Naive thymus-derived CD8-positive, alpha-beta T cell (primary cell): ENCODE results near the gene REEP2. TPM values are rescaled to one million over a fixed set of nuclear protein-coding genes. Genes with fewer than 3 reads are reported as not detected.
A peak's percentile ranks its signal among the peaks of the same experiment; 100 is the strongest.
"Not testable (repeated sequence)": the region's sequence is repeated elsewhere in the genome, so short reads cannot be mapped to it uniquely, and the experiment has no call there.

Experiments
- ATAC-seq, 2 donors: fragments of 150-1000 bp; cut with Tn5 transposase in 1 of 2; sonication (Bioruptor Pico), chemical (Tn5 transposase) in 1 of 2; 1 replicate in 1 of 2; 2 replicates in 1 of 2; pipeline ENCODE4 v1.10.0; 2021; ENCODE audit warnings: mild to moderate bottlenecking in 2 of 2, moderate library complexity in 2 of 2
- POLR2A ChIA-PET: fragments of 350-600 bp; sonication (Branson Sonifier 250); formaldehyde crosslinking; loops from one replicate; lab custom pipeline; 2021; ENCODE audit warnings: antibody characterized with exemption; lab: Charles Lee
- DNase-seq, 10 donors: peaks; one replicate each; pipeline versions ENCODE4 v3.0.0 to v3.0.0-alpha.2; 2020 to 2022
- H3K27ac Mint-ChIP-seq, 10 donors: one replicate each; pipeline ENCODE4 v1.8.0; 2020 to 2022; ENCODE audit warnings: mild to moderate bottlenecking in 10 of 10, mixed read lengths in 10 of 10, moderate library complexity in 4 of 10, inconsistent platforms in 1 of 10
- H3K27me3 Mint-ChIP-seq, 5 donors: one replicate each; pipeline ENCODE4 v1.8.0; 2021 to 2022; ENCODE audit warnings: mixed read lengths in 5 of 5
- H3K36me3 Mint-ChIP-seq, 3 donors: one replicate each; pipeline ENCODE4 v1.8.0; 2020 to 2022; ENCODE audit warnings: mixed read lengths in 3 of 3, mild to moderate bottlenecking in 2 of 3, inconsistent platforms in 1 of 3
- H3K4me1 Mint-ChIP-seq, 4 donors: one replicate each; pipeline ENCODE4 v1.8.0; 2021 to 2022; ENCODE audit warnings: mixed read lengths in 4 of 4
- H3K4me3 Mint-ChIP-seq, 10 donors: one replicate each; pipeline ENCODE4 v1.8.0; 2020 to 2022; ENCODE audit warnings: mild to moderate bottlenecking in 10 of 10, mixed read lengths in 10 of 10, moderate library complexity in 6 of 10, inconsistent platforms in 1 of 10
- H3K9me3 Mint-ChIP-seq, 9 donors: one replicate each; pipeline ENCODE4 v1.8.0; 2020 to 2022; ENCODE audit warnings: mixed read lengths in 9 of 9, mild to moderate bottlenecking in 3 of 9, inconsistent platforms in 1 of 9, moderate library complexity in 1 of 9
- polyA plus RNA-seq, 3 donors: library from polyadenylated mRNA; unstranded; fragments of 300-500 nt; fragmentation: Illumina TruSeq; gene quantifications; one replicate each; pipeline ENCODE4 v1.2.3, GENCODE V29; 2021
- total RNA-seq, 8 experiments: library from RNA in 2 of 8; stranded (reverse) in 2 of 8; gene quantifications; one replicate each; pipeline ENCODE4 v1.2.3 and lab custom pipeline; 2021 to 2026

REEP2 gene
- total and polyA plus RNA-seq, 5 experiments from 2014 or later: 0.28 to 0.75 (median 0.41) TPM; not detected in 1

- POLR2A ChIA-PET: no interaction called here
- H3K4me3 Mint-ChIP-seq: no peak overlapping the region
Measured at GRCh38 chr5:138469540-138470321, 30.9 kb downstream of the REEP2 start.

GRCh38 chr5:138470322-138471051 lies 31.6 kb downstream of the REEP2 start:
- POLR2A ChIA-PET: interaction anchor here (1.2 kb wide), 1 partner anchor 73 kb away, joined by 3 read pairs; the partner anchor contains the start of gene ETF1
- peaks cover 19 to 24% (median 24%) of the 10 kb centered on the region in 4 donors for H3K4me1 Mint-ChIP-seq
- H3K27ac Mint-ChIP-seq: peak overlapping the region in 6 of 10 donors; percentile 1 to 81 (median 18)
- no peak overlapping the region for H3K4me3 Mint-ChIP-seq
- peaks cover 0 to 21% (median 6%) of the 10 kb centered on the region in 3 donors for H3K36me3 Mint-ChIP-seq
- ATAC-seq (no peak), DNase-seq (peak in 2 of 10 donors; percentile 30 to 44)
- peaks cover 0 to 4% (median 0%) of the 10 kb centered on the region in 5 donors for H3K27me3 Mint-ChIP-seq
- H3K9me3 Mint-ChIP-seq: no peaks in the 10 kb centered on the region

More at GRCh38 chr5:138469540-138470321, 30.9 kb downstream of the REEP2 start:
- H3K27me3 Mint-ChIP-seq: no peaks in the 10 kb centered on the region
- DNase-seq (peak in 3 of 10 donors; percentile 22 to 57 (median 34)), ATAC-seq (no peak)
- peaks cover 19 to 24% (median 24%) of the 10 kb centered on the region in 4 donors for H3K4me1 Mint-ChIP-seq
- peak overlapping the region in 4 of 10 donors; percentile 1 to 80 (median 20) for H3K27ac Mint-ChIP-seq
- H3K36me3 Mint-ChIP-seq: peaks cover 0 to 21% (median 6%) of the 10 kb centered on the region in 3 donors
- H3K9me3 Mint-ChIP-seq: no peaks in the 10 kb centered on the region

DNA sequence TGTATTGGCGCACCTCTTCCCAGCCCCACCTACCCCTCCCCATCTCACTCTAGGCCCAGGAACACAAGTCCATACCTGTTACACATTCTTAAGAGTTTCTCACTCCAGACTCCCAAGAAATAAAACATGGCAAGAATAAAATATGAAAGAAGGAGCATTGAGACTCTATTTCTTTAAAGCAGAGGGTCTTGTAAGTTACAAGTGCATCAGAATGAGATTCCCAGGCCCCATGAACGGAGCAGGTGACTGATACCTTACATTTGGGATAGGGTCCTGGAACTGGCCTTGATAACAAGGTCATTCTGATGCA lies 32.1 kb downstream of the REEP2 start:
- no peak for ATAC-seq
- H3K4me3 Mint-ChIP-seq: no peak overlapping the region
- no peak for DNase-seq
- peaks cover 0 to 4% (median 4%) of the 10 kb centered on the region in 5 donors for H3K27me3 Mint-ChIP-seq
- peak overlapping the region in 4 of 10 donors; percentile 3 to 81 (median 18) for H3K27ac Mint-ChIP-seq
- POLR2A ChIA-PET: interaction anchor here (1.2 kb wide), 1 partner anchor 72 kb away, joined by 3 read pairs; the partner anchor contains the start of gene ETF1
- H3K4me1 Mint-ChIP-seq: peaks cover 19 to 24% (median 24%) of the 10 kb centered on the region in 4 donors
- peaks cover 0 to 21% (median 6%) of the 10 kb centered on the region in 3 donors for H3K36me3 Mint-ChIP-seq
- H3K9me3 Mint-ChIP-seq: no peaks in the 10 kb centered on the region

- ATAC-seq (no peak), DNase-seq (no peak)
- no peak overlapping the region for H3K27ac Mint-ChIP-seq
- peaks cover 0 to 14% (median 6%) of the 10 kb centered on the region in 3 donors for H3K36me3 Mint-ChIP-seq
- H3K4me3 Mint-ChIP-seq: no peak overlapping the region
- peaks cover 0 to 17% (median 5%) of the 10 kb centered on the region in 5 donors for H3K27me3 Mint-ChIP-seq
- POLR2A ChIA-PET: no interaction called here
- no peaks in the 10 kb centered on the region for H3K9me3 Mint-ChIP-seq
- H3K4me1 Mint-ChIP-seq: peaks cover 11 to 15% (median 13%) of the 10 kb centered on the region in 4 donors
Measured at GRCh38 chr5:138472353-138472752, 33.5 kb downstream of the REEP2 start.

DNA sequence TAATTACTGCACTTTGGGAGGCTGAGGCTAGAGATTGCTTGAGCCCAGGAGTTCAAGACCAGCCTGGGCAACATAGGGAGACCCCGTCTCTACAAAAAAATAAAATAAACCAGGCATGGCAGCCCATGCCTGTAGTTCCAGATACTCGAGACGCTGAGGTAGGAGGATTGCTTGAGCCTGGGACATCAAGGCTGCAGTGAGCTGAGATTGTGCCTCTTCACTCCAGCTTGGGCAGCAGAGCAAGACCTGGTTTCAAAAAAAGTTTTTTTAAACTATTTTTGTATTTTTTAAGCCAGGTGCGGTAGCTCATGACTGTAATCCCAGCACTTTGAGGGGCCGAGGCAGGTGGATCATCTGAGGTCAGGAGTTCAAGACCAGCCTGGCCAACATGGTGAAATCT lies 34.3 kb downstream of the REEP2 start:
- not testable (repeated sequence) for H3K4me3 Mint-ChIP-seq, H3K9me3 Mint-ChIP-seq, H3K4me1 Mint-ChIP-seq, ATAC-seq, H3K27ac Mint-ChIP-seq, H3K36me3 Mint-ChIP-seq
- peaks cover 0 to 17% (median 5%) of the 10 kb centered on the region in 5 donors for H3K27me3 Mint-ChIP-seq
- POLR2A ChIA-PET: interaction anchor here (1.3 kb wide), 1 partner anchor 8 kb away, joined by 3 read pairs; the partner anchor contains the start of gene EGR1
- peak in 1 of 10 donors; percentile 28 for DNase-seq

- no peaks in the 10 kb centered on the region for H3K36me3 Mint-ChIP-seq
- no peak overlapping the region for H3K4me3 Mint-ChIP-seq
- no peak overlapping the region for H3K27ac Mint-ChIP-seq
- no peak for DNase-seq
- ATAC-seq: no peak
- no peaks in the 10 kb centered on the region for H3K9me3 Mint-ChIP-seq
- no peaks in the 10 kb centered on the region for H3K4me1 Mint-ChIP-seq
- peaks cover 0 to 17% (median 8%) of the 10 kb centered on the region in 5 donors for H3K27me3 Mint-ChIP-seq
- POLR2A ChIA-PET: no interaction called here
Measured at GRCh38 chr5:138476918-138477317, 38.1 kb downstream of the REEP2 start.

DNA sequence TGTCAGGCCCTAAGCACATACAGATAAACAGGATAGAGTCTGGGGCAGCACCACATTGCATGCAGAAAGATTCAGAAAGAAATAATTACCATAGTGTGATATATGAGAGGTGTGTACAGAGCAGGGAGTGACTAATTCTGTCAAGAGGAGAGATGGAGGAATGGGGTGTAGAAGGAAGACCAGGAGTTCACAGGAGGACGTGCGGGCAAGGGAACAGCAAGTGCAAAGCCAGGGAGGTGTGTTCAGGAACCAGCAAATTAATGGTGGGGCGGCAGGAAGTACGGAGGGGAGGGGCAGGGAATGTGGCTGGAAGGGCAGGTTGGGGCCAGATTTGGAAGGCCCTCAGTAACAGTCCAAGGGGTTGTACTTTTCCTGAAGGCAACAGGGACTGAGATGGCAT lies 43.8 kb downstream of the REEP2 start:
- POLR2A ChIA-PET: interaction anchor here (0.5 kb wide), 1 partner anchor 10 kb away, joined by 3 read pairs; no protein-coding TSS in a partner anchor
- H3K4me3 Mint-ChIP-seq: no peak overlapping the region
- H3K9me3 Mint-ChIP-seq: no peaks in the 10 kb centered on the region
- no peak for ATAC-seq
- peaks cover 0 to 5% (median 3%) of the 10 kb centered on the region in 5 donors for H3K27me3 Mint-ChIP-seq
- no peak overlapping the region for H3K27ac Mint-ChIP-seq
- H3K36me3 Mint-ChIP-seq: no peaks in the 10 kb centered on the region
- no peaks in the 10 kb centered on the region for H3K4me1 Mint-ChIP-seq
- no peak for DNase-seq

GRCh38 chr5:138488481-138488945 lies 49.7 kb downstream of the REEP2 start:
- H3K4me3 Mint-ChIP-seq: no peak overlapping the region
- H3K9me3 Mint-ChIP-seq: no peaks in the 10 kb centered on the region
- H3K36me3 Mint-ChIP-seq: no peaks in the 10 kb centered on the region
- DNase-seq (no peak), ATAC-seq (no peak)
- no peak overlapping the region for H3K27ac Mint-ChIP-seq
- peaks cover 3 to 17% (median 14%) of the 10 kb centered on the region in 5 donors for H3K27me3 Mint-ChIP-seq
- H3K4me1 Mint-ChIP-seq: peaks cover 5 to 16% (median 14%) of the 10 kb centered on the region in 4 donors
- POLR2A ChIA-PET: no interaction called here

DNA sequence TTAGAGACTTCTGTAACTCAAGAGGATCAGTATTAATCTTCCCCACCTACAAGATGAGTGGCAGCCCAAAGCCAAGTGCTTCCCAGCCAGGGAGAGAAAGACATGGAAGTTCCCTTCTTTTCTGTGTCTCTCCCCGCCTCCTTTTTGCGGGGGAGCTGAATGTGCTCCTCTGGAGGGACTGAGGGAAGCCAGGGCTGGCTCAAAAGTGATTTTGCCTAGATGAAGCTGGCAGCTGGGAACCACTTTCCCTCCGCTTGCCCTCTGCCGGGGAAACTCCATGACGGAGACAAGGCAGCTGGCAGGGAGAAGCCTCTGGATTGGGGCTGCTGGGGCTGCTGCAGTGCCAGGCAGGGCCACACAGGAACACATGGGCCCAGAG lies 50.8 kb downstream of the REEP2 start:
- no peak overlapping the region for H3K4me3 Mint-ChIP-seq
- peaks cover 3 to 17% (median 14%) of the 10 kb centered on the region in 5 donors for H3K27me3 Mint-ChIP-seq
- ATAC-seq: no peak
- no peaks in the 10 kb centered on the region for H3K9me3 Mint-ChIP-seq
- H3K4me1 Mint-ChIP-seq: peaks cover 5 to 16% (median 14%) of the 10 kb centered on the region in 4 donors
- no peak for DNase-seq
- POLR2A ChIA-PET: interaction anchor here (2.5 kb wide), 1 partner anchor 24 kb away, joined by 12 read pairs; the partner anchor contains the start of gene EGR1
- H3K36me3 Mint-ChIP-seq: no peaks in the 10 kb centered on the region
- H3K27ac Mint-ChIP-seq: no peak overlapping the region

DNA sequence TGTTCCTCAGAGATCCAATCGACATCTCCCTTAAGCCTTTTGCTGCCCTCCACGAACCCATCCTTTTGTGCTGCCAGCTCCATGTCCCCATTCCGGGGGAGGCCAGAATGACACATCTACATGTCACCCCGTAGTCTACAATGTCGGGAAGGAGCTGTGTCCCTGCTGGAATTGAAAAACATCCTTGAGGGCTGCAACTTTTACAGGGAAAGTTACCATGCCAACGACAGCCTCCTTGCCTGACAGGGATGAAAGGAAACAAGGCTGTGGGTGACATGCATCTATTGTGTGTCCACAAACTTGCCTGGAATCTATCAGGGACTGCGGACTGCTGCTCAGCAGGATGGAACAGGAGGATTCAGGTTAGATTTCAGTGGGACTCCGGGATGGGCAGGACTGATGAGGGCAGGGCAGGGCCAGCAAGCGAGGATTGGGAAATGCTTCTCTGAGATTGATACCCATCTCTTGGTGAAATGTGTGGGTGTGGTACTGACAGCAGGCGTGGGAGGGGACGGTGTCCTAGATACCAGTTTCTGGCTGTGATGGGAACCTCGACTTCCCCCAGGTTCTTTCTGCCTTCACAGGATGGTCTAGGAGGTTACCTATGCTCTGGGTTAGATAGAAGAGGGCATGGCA lies 51.9 kb downstream of the REEP2 start:
- peaks cover 3 to 17% (median 16%) of the 10 kb centered on the region in 5 donors for H3K27me3 Mint-ChIP-seq
- peak overlapping the region in 9 of 10 donors; percentile 9 to 69 (median 62) for H3K4me3 Mint-ChIP-seq
- no peaks in the 10 kb centered on the region for H3K36me3 Mint-ChIP-seq
- POLR2A ChIA-PET: interaction anchor here (0.5 to 2.5 kb wide), 2 partner anchors 11 to 25 kb away, joined by 4 to 12 read pairs; partner anchors contain the start of gene EGR1
- peaks cover 5 to 16% (median 14%) of the 10 kb centered on the region in 4 donors for H3K4me1 Mint-ChIP-seq
- ATAC-seq: no peak
- peak overlapping the region in 1 of 10 donors; percentile 14 for H3K27ac Mint-ChIP-seq
- no peaks in the 10 kb centered on the region for H3K9me3 Mint-ChIP-seq
- no peak for DNase-seq

GRCh38 chr5:138491284-138491648 lies 52.4 kb downstream of the REEP2 start:
- Mint-ChIP-seq H3K4me1 (peaks cover 5 to 16% (median 14%) of the 10 kb centered on the region in 4 donors), H3K36me3 (no peaks in the 10 kb centered on the region), H3K9me3 (no peaks in the 10 kb centered on the region), H3K27me3 (peaks cover 3 to 17% (median 16%) of the 10 kb centered on the region in 5 donors), H3K27ac (no peak overlapping the region), H3K4me3 (peak overlapping the region in 8 of 10 donors; percentile 36 to 70 (median 62))
- DNase-seq (no peak), ATAC-seq (no peak)
- POLR2A ChIA-PET: interaction anchor here (2.5 kb wide), 1 partner anchor 26 kb away, joined by 12 read pairs; the partner anchor contains the start of gene EGR1
